Measurements from ENCODE around the gene CCDC60.

- TF ChIP-seq CTCF (IDR thresholded peaks at IDR 0.05; ENCODE audit: low read depth, low read length, poor library complexity, severe bottlenecking) = no peak
- TF ChIP-seq EZH2phosphoT487 (IDR thresholded peaks at IDR 0.05; ENCODE audit: borderline replicate concordance, low read length) = no peak
These were observed 22.7 kb upstream of the CCDC60 start for GRCh38 chr12:119311878-119312277.

Measured in DOHH2 (cell line).